ENCODE data around the gene PLA2G2D.

The PLA2G2D gene

GRCh38 chr1:20102875-20103274 lies 16.5 kb downstream of the PLA2G2D start:
- H3K9me3 ChIP-seq (ENCODE audit: insufficient read depth, low read length), result peaks cover 9% of the 10 kb centered on the region; the same call in 1 of the 2 replicates
- H3K27me3 ChIP-seq (ENCODE audit: insufficient read depth, insufficient read length), result no peaks in the 10 kb centered on the region
- H3K4me1 ChIP-seq (ENCODE audit: insufficient read depth, insufficient read length), result no peaks in the 10 kb centered on the region
- TF ChIP-seq ZNF274 (IDR thresholded peaks at IDR 0.05; ENCODE audit: low read depth, low read length) (no peak), SUZ12 (IDR thresholded peaks at IDR 0.05; ENCODE audit: extremely low read depth, insufficient read depth, insufficient read length) (no peak), YY1 (IDR thresholded peaks at IDR 0.05; ENCODE audit: insufficient read depth, insufficient read length) (no peak)
- DNase-seq (ENCODE audit: low read depth, low spot score), result no peak
- no peak overlapping the region for H3K4me3 ChIP-seq (ENCODE audit: insufficient read length, low read depth)
- H3K36me3 ChIP-seq (ENCODE audit: insufficient read depth, insufficient read length, low read length), result no peaks in the 10 kb centered on the region
- no peak overlapping the region for H3K9ac ChIP-seq (ENCODE audit: insufficient read length, low read depth)

DNA sequence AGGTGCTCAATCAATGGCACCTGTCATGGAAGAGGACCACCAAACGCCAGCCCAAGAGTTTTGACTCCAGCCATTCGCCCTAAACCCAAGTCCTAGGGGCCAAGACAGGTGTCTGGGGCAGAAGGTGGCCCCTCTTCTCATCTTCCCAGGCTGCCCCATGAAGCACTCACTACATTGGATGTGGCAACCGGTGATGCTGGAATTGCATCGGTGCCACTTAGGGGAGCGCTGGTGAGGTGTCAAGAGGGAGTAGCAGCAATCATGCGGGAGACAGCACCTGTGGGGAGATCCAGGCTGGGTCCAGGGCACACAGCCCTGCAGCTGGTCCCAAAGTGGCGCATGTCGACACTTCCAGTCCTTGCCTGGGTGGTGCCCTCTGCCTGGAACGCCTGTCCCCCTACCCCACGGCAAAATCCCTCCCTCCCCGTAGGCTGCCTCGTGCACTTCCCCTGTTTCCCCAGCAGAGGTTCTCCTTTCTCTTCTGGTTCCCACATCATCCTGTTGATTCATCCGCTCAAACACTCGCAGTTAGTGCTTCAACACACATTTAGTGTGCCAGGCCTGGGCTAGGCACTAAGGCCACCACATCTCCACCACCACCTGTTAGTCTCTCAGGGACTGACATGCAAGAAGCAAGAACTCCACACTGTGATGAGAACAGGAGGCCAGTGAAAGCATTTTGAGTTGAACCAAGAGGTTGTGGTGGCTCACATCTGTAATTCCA lies 18.5 kb downstream of the PLA2G2D start:
- H3K36me3 ChIP-seq (ENCODE audit: insufficient read depth, insufficient read length, low read length), result no peaks in the 10 kb centered on the region
- peaks cover 30% of the 10 kb centered on the region for H3K9me3 ChIP-seq (ENCODE audit: insufficient read depth, low read length)
- no peak overlapping the region for H3K9ac ChIP-seq (ENCODE audit: insufficient read length, low read depth)
- no peaks in the 10 kb centered on the region for H3K27me3 ChIP-seq (ENCODE audit: insufficient read depth, insufficient read length)
- H3K4me1 ChIP-seq (ENCODE audit: insufficient read depth, insufficient read length), result no peaks in the 10 kb centered on the region
- H3K4me3 ChIP-seq (ENCODE audit: insufficient read length, low read depth), result no peak overlapping the region
- no peak for TF ChIP-seq ZNF274 (IDR thresholded peaks at IDR 0.05; ENCODE audit: low read depth, low read length)
- TF ChIP-seq SUZ12 (IDR thresholded peaks at IDR 0.05; ENCODE audit: extremely low read depth, insufficient read depth, insufficient read length), result no peak
- TF ChIP-seq YY1 (IDR thresholded peaks at IDR 0.05; ENCODE audit: insufficient read depth, insufficient read length), result no peak
- DNase-seq (ENCODE audit: low read depth, low spot score), result no peak

DNA sequence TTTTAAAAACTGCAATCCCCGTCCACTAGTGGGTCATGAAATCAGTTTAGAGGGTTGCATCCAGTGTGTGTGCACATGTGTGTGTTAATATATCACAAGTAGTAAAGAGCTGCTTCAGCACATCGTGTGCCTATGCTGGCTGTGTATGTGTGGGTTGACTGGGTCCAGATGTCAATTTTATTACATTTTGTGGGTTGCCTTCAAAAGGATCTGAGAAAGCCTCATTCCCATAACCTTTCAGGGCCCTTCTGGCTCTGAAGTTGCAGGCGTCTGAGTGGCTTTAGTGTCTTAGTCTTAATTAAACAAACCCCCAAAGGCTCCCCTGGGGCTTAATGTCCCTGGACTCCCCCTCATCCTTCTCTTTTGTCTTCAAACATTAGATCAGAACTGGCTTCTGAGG lies 19.8 kb downstream of the PLA2G2D start:
- no peak for DNase-seq (ENCODE audit: low read depth, low spot score)
- no peak overlapping the region for H3K9ac ChIP-seq (ENCODE audit: insufficient read length, low read depth)
- no peak for TF ChIP-seq YY1 (IDR thresholded peaks at IDR 0.05; ENCODE audit: insufficient read depth, insufficient read length)
- TF ChIP-seq ZNF274 (IDR thresholded peaks at IDR 0.05; ENCODE audit: low read depth, low read length), result no peak
- TF ChIP-seq SUZ12 (IDR thresholded peaks at IDR 0.05; ENCODE audit: extremely low read depth, insufficient read depth, insufficient read length), result no peak
- no peaks in the 10 kb centered on the region for H3K4me1 ChIP-seq (ENCODE audit: insufficient read depth, insufficient read length)
- no peak overlapping the region for H3K4me3 ChIP-seq (ENCODE audit: insufficient read length, low read depth)
- no peaks in the 10 kb centered on the region for H3K27me3 ChIP-seq (ENCODE audit: insufficient read depth, insufficient read length)
- no peaks in the 10 kb centered on the region for H3K36me3 ChIP-seq (ENCODE audit: insufficient read depth, insufficient read length, low read length)
- peaks cover 37% of the 10 kb centered on the region for H3K9me3 ChIP-seq (ENCODE audit: insufficient read depth, low read length)

GRCh38 chr1:20096840-20097447 lies 22.4 kb downstream of the PLA2G2D start:
- H3K4me3 ChIP-seq (ENCODE audit: insufficient read length, low read depth), result no peak overlapping the region
- TF ChIP-seq ZNF274 (IDR thresholded peaks at IDR 0.05; ENCODE audit: low read depth, low read length) (no peak), SUZ12 (IDR thresholded peaks at IDR 0.05; ENCODE audit: extremely low read depth, insufficient read depth, insufficient read length) (no peak), YY1 (IDR thresholded peaks at IDR 0.05; ENCODE audit: insufficient read depth, insufficient read length) (no peak)
- no peak for DNase-seq (ENCODE audit: low read depth, low spot score)
- H3K9ac ChIP-seq (ENCODE audit: insufficient read length, low read depth), result no peak overlapping the region
- no peaks in the 10 kb centered on the region for H3K4me1 ChIP-seq (ENCODE audit: insufficient read depth, insufficient read length)
- peaks cover 4% of the 10 kb centered on the region for H3K27me3 ChIP-seq (ENCODE audit: insufficient read depth, insufficient read length)
- H3K9me3 ChIP-seq (ENCODE audit: insufficient read depth, low read length), result peaks cover 42% of the 10 kb centered on the region
- no peaks in the 10 kb centered on the region for H3K36me3 ChIP-seq (ENCODE audit: insufficient read depth, insufficient read length, low read length)

DNA sequence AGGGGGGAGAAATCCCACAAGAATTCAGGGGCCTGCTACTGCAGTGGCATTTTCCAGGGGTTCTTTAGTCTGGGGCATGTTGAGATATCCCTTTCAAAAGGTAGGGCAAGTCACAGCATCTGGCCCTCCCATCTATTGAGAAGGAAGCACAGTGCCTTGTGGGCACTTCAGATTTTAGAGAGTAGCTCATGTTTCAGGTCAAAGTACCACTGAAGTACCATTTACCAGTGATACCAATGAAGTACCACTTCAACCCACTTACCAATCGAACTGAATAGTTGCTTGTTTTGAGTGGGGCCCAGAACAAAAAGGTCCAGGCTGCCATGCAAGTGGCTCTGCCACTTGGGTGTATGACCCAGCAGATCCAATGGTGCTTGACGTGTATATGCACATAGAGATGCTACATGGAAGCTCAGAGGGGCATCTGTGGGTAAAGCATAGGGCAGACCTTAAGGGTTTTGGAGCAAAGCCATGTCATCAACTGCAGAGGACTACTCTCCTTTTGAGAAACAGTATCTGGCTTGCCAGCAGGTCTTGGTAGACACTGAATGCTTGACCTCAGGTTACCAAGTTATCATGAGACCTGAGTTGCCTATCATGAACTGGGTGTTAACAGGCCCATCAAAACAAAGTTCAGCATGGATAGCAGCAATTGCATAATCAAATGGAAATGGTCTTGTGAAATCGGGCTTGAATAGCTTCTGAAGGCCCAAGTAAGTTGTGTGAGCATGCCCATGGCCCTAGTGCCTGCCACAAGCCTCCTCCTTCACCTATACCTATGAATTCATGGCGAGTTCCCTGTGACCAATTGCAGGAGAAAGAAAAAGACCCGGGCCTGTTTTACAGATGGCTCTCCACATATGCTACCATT lies 23.5 kb downstream of the PLA2G2D start:
- no peak overlapping the region for H3K4me3 ChIP-seq (ENCODE audit: insufficient read length, low read depth)
- no peaks in the 10 kb centered on the region for H3K4me1 ChIP-seq (ENCODE audit: insufficient read depth, insufficient read length)
- peaks cover 4% of the 10 kb centered on the region for H3K27me3 ChIP-seq (ENCODE audit: insufficient read depth, insufficient read length)
- no peak overlapping the region for H3K9ac ChIP-seq (ENCODE audit: insufficient read length, low read depth)
- H3K36me3 ChIP-seq (ENCODE audit: insufficient read depth, insufficient read length, low read length), result no peaks in the 10 kb centered on the region
- TF ChIP-seq ZNF274 (IDR thresholded peaks at IDR 0.05; ENCODE audit: low read depth, low read length) (no peak), SUZ12 (IDR thresholded peaks at IDR 0.05; ENCODE audit: extremely low read depth, insufficient read depth, insufficient read length) (no peak), YY1 (IDR thresholded peaks at IDR 0.05; ENCODE audit: insufficient read depth, insufficient read length) (no peak)
- DNase-seq (ENCODE audit: low read depth, low spot score), result no peak
- peaks cover 42% of the 10 kb centered on the region for H3K9me3 ChIP-seq (ENCODE audit: insufficient read depth, low read length)

- H3K9me3 ChIP-seq (ENCODE audit: insufficient read depth, low read length), result peaks cover 42% of the 10 kb centered on the region
Measured at GRCh38 chr1:20093940-20094391, 25.4 kb downstream of the PLA2G2D start.

More at GRCh38 chr1:20093940-20094391, 25.4 kb downstream of the PLA2G2D start:
- H3K27me3 ChIP-seq (ENCODE audit: insufficient read depth, insufficient read length), result peaks cover 8% of the 10 kb centered on the region
- H3K9ac ChIP-seq (ENCODE audit: insufficient read length, low read depth), result no peak overlapping the region
- no peak overlapping the region for H3K4me3 ChIP-seq (ENCODE audit: insufficient read length, low read depth)
- no peaks in the 10 kb centered on the region for H3K4me1 ChIP-seq (ENCODE audit: insufficient read depth, insufficient read length)
- no peaks in the 10 kb centered on the region for H3K36me3 ChIP-seq (ENCODE audit: insufficient read depth, insufficient read length, low read length)
- no peak for DNase-seq (ENCODE audit: low read depth, low spot score)
- no peak for TF ChIP-seq YY1 (IDR thresholded peaks at IDR 0.05; ENCODE audit: insufficient read depth, insufficient read length)
- no peak for TF ChIP-seq SUZ12 (IDR thresholded peaks at IDR 0.05; ENCODE audit: extremely low read depth, insufficient read depth, insufficient read length)
- TF ChIP-seq ZNF274 (IDR thresholded peaks at IDR 0.05; ENCODE audit: low read depth, low read length), result no peak
